B cell (primary cell): ENCODE results near the gene WDR64. TPM values are rescaled to one million over a fixed set of nuclear protein-coding genes. Genes with fewer than 3 reads are reported as not detected.
A peak's percentile ranks its signal among the peaks of the same experiment; 100 is the strongest.

Experiments used
- ATAC-seq: fragments of 200-7000 bp; cut with Tn5 transposase; one replicate; pipeline ENCODE4 v1.10.0; 2021; ENCODE audit warnings: low read depth, mild to moderate bottlenecking, moderate number of reproducible peaks, moderate library complexity
- CTCF ChIA-PET: fragments of 350-600 bp; sonication (Branson Sonifier 250); formaldehyde crosslinking; loops from one replicate; lab custom pipeline; 2021; ENCODE audit warnings: antibody characterized with exemption, inconsistent platforms; lab: Charles Lee
- POLR2A ChIA-PET: fragments of 350-600 bp; sonication (Branson Sonifier 250); formaldehyde crosslinking; loops from one replicate; lab custom pipeline; 2021; ENCODE audit warnings: antibody characterized with exemption; lab: Charles Lee
- DNase-seq: peaks from one replicate; pipeline ENCODE4 v3.0.0; 2013
- H2AFZ ChIP-seq: 2 replicates; pipeline ENCODE4 v1.6.1; 2012; ENCODE audit warnings: mild to moderate bottlenecking, low read depth, low read length; ENCODE audit not compliant: insufficient read depth, poor library complexity, severe bottlenecking
- H3K27ac ChIP-seq, 2 donors: 1 replicate in 1 of 2; 2 replicates in 1 of 2; pipeline ENCODE4 v1.5.1; 2012 to 2013; ENCODE audit warnings: low read length in 2 of 2, mild to moderate bottlenecking in 2 of 2, moderate library complexity in 1 of 2
- H3K27me3 ChIP-seq, 4 experiments: fragments of 200-600 bp in 1 of 4; sonication (generic) in 1 of 4; replicated peaks in 1 of 4; 1 replicate in 2 of 4; 2 replicates in 2 of 4; pipeline versions ENCODE4 v1.6.1 to v1.7.0; 2013 to 2016; ENCODE audit warnings: low read length in 3 of 4, mild to moderate bottlenecking in 2 of 4, mixed read lengths in 1 of 4, moderate library complexity in 1 of 4; ENCODE audit not compliant: insufficient read depth in 4 of 4, control insufficient read depth in 3 of 4; ENCODE audit errors: control extremely low read depth in 1 of 4
- H3K36me3 ChIP-seq, 2 experiments: replicated peaks in 1 of 2; 1 replicate in 1 of 2; 2 replicates in 1 of 2; pipeline versions ENCODE4 v1.6.1 to v1.7.1; 2013; ENCODE audit warnings: low read length in 1 of 2; ENCODE audit not compliant: insufficient read depth in 2 of 2, control insufficient read depth in 1 of 2; ENCODE audit errors: control extremely low read depth in 1 of 2, extremely low read depth in 1 of 2
- H3K4me1 ChIP-seq, 2 donors: fragments of 200-600 bp in 1 of 2; sonication (generic) in 1 of 2; 1 replicate in 1 of 2; 2 replicates in 1 of 2; pipeline versions ENCODE4 v1.5.1 to v1.6.1; 2013 to 2017; ENCODE audit warnings: low read length in 2 of 2; ENCODE audit not compliant: control insufficient read depth in 2 of 2, insufficient read depth in 2 of 2
- H3K4me2 ChIP-seq: replicated peaks from 2 replicates; pipeline ENCODE3; 2012; ENCODE audit warnings: mild to moderate bottlenecking, low read depth, low read length; ENCODE audit not compliant: poor library complexity, severe bottlenecking
- H3K4me3 ChIP-seq, 5 experiments: fragments of 200-600 bp in 1 of 5; sonication (generic) in 1 of 5; 1 replicate in 3 of 5; 2 replicates in 2 of 5; pipeline versions ENCODE4 v1.5.1 to v1.7.0; 2011 to 2016; ENCODE audit warnings: low read length in 4 of 5, mild to moderate bottlenecking in 4 of 5, low read depth in 2 of 5, control low read depth in 1 of 5, moderate library complexity in 1 of 5; ENCODE audit not compliant: insufficient read depth in 1 of 5; ENCODE audit errors: control extremely low read depth in 1 of 5, extremely low read depth in 1 of 5
- H3K79me2 ChIP-seq: fragments of 200-600 bp; sonication (generic); one replicate; pipeline ENCODE4 v1.6.0; 2016; ENCODE audit warnings: low read length; ENCODE audit not compliant: control insufficient read depth, insufficient read depth
- H3K9ac ChIP-seq: fragments of 200-600 bp; sonication (generic); 2 replicates; pipeline ENCODE4 v1.6.1; 2017; ENCODE audit warnings: mild to moderate bottlenecking, low read length, moderate library complexity
- H3K9me3 ChIP-seq, 3 donors: one replicate each; pipeline versions ENCODE4 v1.6.1 to v1.7.1; 2013; ENCODE audit warnings: low read length in 2 of 3; ENCODE audit not compliant: control insufficient read depth in 2 of 3, insufficient read depth in 1 of 3; ENCODE audit errors: control extremely low read depth in 1 of 3
- H4K20me1 ChIP-seq: 2 replicates; pipeline ENCODE4 v1.6.0; 2012; ENCODE audit warnings: mild to moderate bottlenecking, low read length; ENCODE audit not compliant: insufficient read depth, control insufficient read depth, poor library complexity, severe bottlenecking
- H3K27ac Mint-ChIP-seq: one replicate; pipeline ENCODE4 v1.8.0; 2021; ENCODE audit warnings: mixed read lengths
- H3K27me3 Mint-ChIP-seq: one replicate; pipeline ENCODE4 v1.8.0; 2021; ENCODE audit warnings: mixed read lengths
- H3K4me1 Mint-ChIP-seq: one replicate; pipeline ENCODE4 v1.8.0; 2021; ENCODE audit warnings: mixed read lengths
- H3K4me3 Mint-ChIP-seq: one replicate; pipeline ENCODE4 v1.8.0; 2021; ENCODE audit warnings: mixed read lengths
- H3K9me3 Mint-ChIP-seq: one replicate; pipeline ENCODE4 v1.8.0; 2022; ENCODE audit warnings: mixed read lengths; ENCODE audit not compliant: insufficient read depth
- CTCF ChIP-seq: fragments of 200-600 bp; IDR thresholded peaks from one replicate; pipeline ENCODE4 v1.8.0; 2022; ENCODE audit warnings: antibody characterized with exemption, mild to moderate bottlenecking
- EZH2 ChIP-seq: IDR thresholded peaks from 2 replicates; pipeline ENCODE4 v1.6.1; 2012; ENCODE audit warnings: borderline replicate concordance, low read depth, mild to moderate bottlenecking, moderate library complexity, low read length; ENCODE audit not compliant: insufficient read depth, poor library complexity, severe bottlenecking
- WGBS: methylation state at CpG from one replicate; pipeline ENCODE4 v1.1.5; 2013; ENCODE audit warnings: missing lambda C conversion rate; ENCODE audit not compliant: insufficient coverage; 5-methylcytosine and 5-hydroxymethylcytosine counted together
- intact Hi-C: fragments of 100-400 bp; cut with micrococcal nuclease; formaldehyde crosslinking; loops from one replicate; pipeline ENCODE4 v1.10.0; 2022
- polyA plus RNA-seq: library from polyadenylated mRNA; depleted of rRNA; stranded (reverse); fragments of >200 nt; gene quantifications from 2 replicates; pipeline ENCODE4 v1.2.3, GENCODE V29; 2012
- total RNA-seq, 2 donors: library from RNA; stranded (reverse); fragments of 120-200 nt in 1 of 2; gene quantifications; 1 replicate in 1 of 2; 2 replicates in 1 of 2; pipeline versions ENCODE4 v1.2.3 to v1.2.4, GENCODE V29; 2013 to 2022

The WDR64 gene
- total and polyA plus RNA-seq, 2 donors (not counting 1 experiment from before 2014, with no cell fraction given) = 0.13 TPM; not detected in 1

GRCh38 chr1:241639623-241640148 is 12.4 kb upstream of the WDR64 start:
- 0% methylated on average over 29 of the region's 42 CpGs for WGBS
- Mint-ChIP-seq H3K4me1 (peaks cover 56% of the 10 kb centered on the region), H3K27ac (peak overlapping the region; percentile 93), H3K27me3 (no peaks in the 10 kb centered on the region), H3K4me3 (peak overlapping the region; percentile 84), H3K9me3 (peaks cover 3% of the 10 kb centered on the region)
- H2AFZ ChIP-seq = peak overlapping the region; percentile 85
- H3K9ac ChIP-seq = peak overlapping the region; percentile 93
- H3K4me1 ChIP-seq = peaks cover 39 to 46% of the 10 kb centered on the region in 2 donors
- ChIA-PET CTCF (interaction anchor here (1.0 to 1.9 kb wide), 6 partner anchors 10 to 208 kb away, joined by 3 to 7 read pairs (median 4); partner anchors contain the start of gene EXO1), POLR2A (interaction anchor here (1.0 to 1.5 kb wide), 6 partner anchors 10 to 208 kb away, joined by 3 to 5 read pairs (median 4); partner anchors contain the start of gene EXO1)
- peak overlapping the region; percentile 78 to 97 (median 94) for H3K4me3 ChIP-seq
- TF ChIP-seq EZH2 (no peak), CTCF (no peak)
- DNase-seq (no peak), ATAC-seq (peak; percentile 6)
- H3K79me2 ChIP-seq = peaks cover 48% of the 10 kb centered on the region
- intact Hi-C loops = loop anchor here (1.0 to 5.0 kb wide), 6 partner anchors 42 to 1616 kb away; partner anchors contain the start of genes CEP170, FH and KMO
- H3K27me3 ChIP-seq = no peaks in the 10 kb centered on the region
- peaks cover 0 to 4% (median 0%) of the 10 kb centered on the region in 3 donors for H3K9me3 ChIP-seq
- no peaks in the 10 kb centered on the region for H4K20me1 ChIP-seq
- peak overlapping the region; percentile 71 for H3K4me2 ChIP-seq
- peak overlapping the region; percentile 71 to 81 for H3K27ac ChIP-seq
- H3K36me3 ChIP-seq = no peaks in the 10 kb centered on the region
